GM12872 (cell line): ENCODE measurements around the gene CAND1.

Experiments
- TF ChIP-seq, protein P1 (sequence below): IDR thresholded peaks from 3 replicates; pipeline ENCODE4 v1.5.1; 2011; ENCODE audit warnings: low read depth, mild to moderate bottlenecking, low read length, moderate library complexity; ENCODE audit not compliant: insufficient read depth

The CAND1 gene

DNA sequence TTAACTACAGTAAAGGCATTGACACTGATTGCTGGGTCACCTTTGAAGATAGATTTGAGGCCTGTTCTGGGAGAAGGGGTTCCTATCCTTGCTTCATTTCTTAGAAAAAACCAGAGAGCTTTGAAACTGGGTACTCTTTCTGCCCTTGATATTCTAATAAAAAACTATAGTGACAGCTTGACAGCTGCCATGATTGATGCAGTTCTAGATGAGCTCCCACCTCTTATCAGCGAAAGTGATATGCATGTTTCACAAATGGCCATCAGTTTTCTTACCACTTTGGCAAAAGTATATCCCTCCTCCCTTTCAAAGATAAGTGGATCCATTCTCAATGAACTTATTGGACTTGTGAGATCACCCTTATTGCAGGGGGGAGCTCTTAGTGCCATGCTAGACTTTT, 36.4 kb downstream of the CAND1 start:
- TF ChIP-seq, protein P1, sequence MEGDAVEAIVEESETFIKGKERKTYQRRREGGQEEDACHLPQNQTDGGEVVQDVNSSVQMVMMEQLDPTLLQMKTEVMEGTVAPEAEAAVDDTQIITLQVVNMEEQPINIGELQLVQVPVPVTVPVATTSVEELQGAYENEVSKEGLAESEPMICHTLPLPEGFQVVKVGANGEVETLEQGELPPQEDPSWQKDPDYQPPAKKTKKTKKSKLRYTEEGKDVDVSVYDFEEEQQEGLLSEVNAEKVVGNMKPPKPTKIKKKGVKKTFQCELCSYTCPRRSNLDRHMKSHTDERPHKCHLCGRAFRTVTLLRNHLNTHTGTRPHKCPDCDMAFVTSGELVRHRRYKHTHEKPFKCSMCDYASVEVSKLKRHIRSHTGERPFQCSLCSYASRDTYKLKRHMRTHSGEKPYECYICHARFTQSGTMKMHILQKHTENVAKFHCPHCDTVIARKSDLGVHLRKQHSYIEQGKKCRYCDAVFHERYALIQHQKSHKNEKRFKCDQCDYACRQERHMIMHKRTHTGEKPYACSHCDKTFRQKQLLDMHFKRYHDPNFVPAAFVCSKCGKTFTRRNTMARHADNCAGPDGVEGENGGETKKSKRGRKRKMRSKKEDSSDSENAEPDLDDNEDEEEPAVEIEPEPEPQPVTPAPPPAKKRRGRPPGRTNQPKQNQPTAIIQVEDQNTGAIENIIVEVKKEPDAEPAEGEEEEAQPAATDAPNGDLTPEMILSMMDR: no peak

DNA sequence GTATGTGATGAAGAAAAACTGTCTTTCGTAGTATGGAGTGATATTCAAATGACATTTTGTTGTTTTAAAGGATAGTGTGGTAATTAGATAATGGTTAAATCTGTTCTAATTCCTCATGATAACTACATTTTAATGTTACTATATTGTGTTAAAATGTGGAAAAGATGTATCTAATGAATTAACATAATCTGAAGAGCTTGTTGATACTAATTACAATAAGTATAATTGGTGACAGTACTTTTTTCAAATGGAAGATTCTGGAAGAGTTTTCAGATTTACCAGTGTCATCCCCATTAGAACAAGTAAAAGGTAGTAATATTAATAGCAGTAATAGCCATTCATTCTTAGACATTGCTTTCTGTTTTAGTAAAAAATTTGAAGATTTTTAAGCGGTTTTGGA, 37.6 kb downstream of the CAND1 start:
- TF ChIP-seq, protein P1: no peak

DNA sequence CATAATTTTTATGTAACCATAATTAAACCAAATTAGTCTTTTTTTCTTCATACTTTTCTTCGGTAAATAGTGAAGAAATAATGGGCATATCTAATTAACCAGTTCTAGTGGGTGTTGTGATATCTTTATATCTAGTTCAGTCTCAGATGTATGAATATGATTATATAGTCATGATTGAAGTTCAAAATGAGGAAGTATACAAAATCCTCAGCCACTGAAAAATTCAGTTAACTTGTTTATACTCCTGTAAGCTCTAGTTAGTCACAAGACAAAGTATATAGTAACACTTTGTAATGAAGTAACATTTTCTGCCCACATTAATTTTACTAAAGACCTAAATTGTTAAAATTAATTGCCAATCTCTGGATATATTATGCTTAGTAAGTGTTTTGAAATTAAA, 46.5 kb downstream of the CAND1 start:
- TF ChIP-seq, protein P1: no peak

DNA sequence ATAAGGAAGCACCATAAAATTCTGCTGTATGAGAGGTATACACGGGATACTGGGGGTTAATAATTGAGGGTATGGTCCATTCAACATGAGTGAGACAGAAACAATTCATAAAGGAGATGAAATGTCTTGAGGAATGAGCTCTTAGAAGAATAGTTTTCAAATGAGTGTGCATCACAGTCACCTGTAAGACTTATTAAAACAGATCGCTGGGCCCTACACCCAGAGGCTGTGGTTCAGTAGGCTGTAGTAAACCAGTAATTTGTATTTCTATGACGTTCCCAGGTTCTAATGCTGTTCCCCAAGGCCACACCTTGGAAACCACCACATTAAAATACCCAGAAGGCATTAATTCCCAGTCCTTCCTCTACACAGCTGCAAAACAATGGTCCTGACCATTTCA, 49.6 kb downstream of the CAND1 start:
- TF ChIP-seq, protein P1: no peak

DNA sequence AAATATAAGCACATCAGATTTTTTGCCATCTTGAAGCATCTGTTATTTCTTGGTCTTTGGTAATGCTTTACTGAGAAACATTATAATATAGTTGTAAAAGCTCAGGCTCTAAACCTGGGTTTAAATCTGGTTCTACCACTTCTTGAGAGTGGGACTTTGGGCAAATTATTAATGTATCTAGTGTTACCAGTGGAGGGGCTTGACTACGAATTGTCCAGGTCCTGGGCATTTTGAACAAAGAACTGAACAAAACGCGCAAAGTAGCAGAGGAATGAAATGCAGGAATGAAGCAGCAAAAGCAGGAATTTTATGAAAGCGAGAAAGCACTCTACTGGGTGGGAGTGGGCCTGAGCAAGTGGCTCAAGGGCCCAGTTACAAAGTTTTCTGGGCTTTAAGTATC, 50.8 kb downstream of the CAND1 start:
- TF ChIP-seq, protein P1: no peak

DNA sequence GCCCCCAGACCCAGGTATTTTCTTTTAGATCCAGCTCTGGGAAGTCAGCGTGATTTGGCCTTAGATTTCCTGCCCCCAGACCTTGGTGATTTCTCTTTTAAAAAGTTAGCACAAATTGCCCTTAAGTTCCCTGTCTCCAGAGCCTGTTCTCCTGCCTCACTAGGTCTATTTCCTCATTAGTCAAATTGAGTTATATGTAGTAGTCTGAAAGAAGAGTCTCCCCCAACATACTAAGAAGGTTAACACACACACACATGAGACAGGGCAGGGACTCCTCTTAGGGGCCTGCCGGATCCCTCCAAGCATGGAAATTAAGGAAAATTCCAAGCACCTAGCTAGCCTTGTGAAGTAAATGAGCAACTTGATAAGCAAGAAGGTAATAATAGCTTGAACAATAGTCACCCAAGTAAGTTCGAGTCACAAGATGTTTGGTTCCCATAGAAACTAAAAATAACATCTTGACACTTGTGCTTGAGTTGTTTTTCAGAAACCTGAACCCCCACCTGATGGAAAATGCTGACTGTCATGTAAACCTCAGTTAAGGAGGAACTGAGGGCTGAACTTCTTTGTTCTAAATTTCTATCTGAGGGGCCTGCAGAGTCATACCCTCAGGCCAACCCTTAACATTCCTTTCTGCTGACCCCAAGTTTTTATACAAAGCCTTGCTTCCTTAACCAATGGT, 51.6 kb downstream of the CAND1 start:
- TF ChIP-seq, protein P1: no peak

DNA sequence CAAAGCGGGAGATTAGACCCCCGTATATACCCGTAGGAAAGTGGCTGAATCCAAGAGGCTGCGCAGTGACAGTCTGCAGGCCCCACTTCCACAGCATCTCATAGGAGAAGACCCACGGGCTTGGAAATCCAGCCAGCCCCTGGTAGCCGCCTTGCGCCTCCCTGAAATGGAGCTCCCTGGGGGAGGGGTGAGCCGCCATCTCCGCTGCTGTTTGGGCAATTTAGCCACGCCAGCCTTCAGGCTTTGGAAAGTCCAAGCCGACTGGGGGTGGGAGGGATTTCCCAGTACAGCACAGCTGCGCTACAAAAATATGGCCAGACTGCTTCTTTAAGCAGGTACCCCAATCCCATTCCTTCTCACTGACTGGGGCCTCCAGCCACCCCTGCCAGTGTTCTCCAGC, 53.4 kb downstream of the CAND1 start:
- TF ChIP-seq, protein P1: no peak
